GM19455 (cell line): Measurements from ENCODE around the gene BID.

Source experiments
- ATAC-seq: cut with Tn5 transposase; IDR thresholded peaks from one replicate; pipeline ENCODE4 v1.9.1; 2021; ENCODE audit not compliant: unreplicated experiment

BID gene

GRCh38 chr22:17784776-17785175 lies 10.5 kb upstream of the BID start:
- no peak for ATAC-seq

GRCh38 chr22:17783773-17784480 lies 9.7 kb upstream of the BID start:
- ATAC-seq = no peak

GRCh38 chr22:17783312-17783711 lies 9.0 kb upstream of the BID start:
- ATAC-seq = no peak

- no peak for ATAC-seq
Measured at GRCh38 chr22:17782621-17783020, 8.4 kb upstream of the BID start.

GRCh38 chr22:17782158-17782557 lies 7.9 kb upstream of the BID start:
- ATAC-seq = no peak

GRCh38 chr22:17781319-17782031 lies 7.2 kb upstream of the BID start:
- ATAC-seq = no peak

GRCh38 chr22:17780741-17781318 lies 6.6 kb upstream of the BID start:
- no peak for ATAC-seq

- no peak for ATAC-seq
Measured at GRCh38 chr22:17780116-17780740, 6.0 kb upstream of the BID start.

- no peak for ATAC-seq
Measured at GRCh38 chr22:17779286-17780115, 5.2 kb upstream of the BID start.

- ATAC-seq = no peak
Measured at GRCh38 chr22:17778412-17778976, 4.2 kb upstream of the BID start.

- no peak for ATAC-seq
Measured at GRCh38 chr22:17777717-17778044, 3.4 kb upstream of the BID start.

- no peak for ATAC-seq
Measured at GRCh38 chr22:17777005-17777716, 2.9 kb upstream of the BID start.

GRCh38 chr22:17775781-17776465 lies 1.7 kb upstream of the BID start:
- no peak for ATAC-seq

GRCh38 chr22:17774926-17775685 lies 837 bp upstream of the BID start:
- ATAC-seq = no peak

GRCh38 chr22:17773606-17774205 lies 563 bp downstream of the BID start:
- ATAC-seq = peak; percentile 35

- no peak for ATAC-seq
Measured at GRCh38 chr22:17772958-17773605, 1.2 kb downstream of the BID start.

- no peak for ATAC-seq
Measured at GRCh38 chr22:17772249-17772957, 1.9 kb downstream of the BID start.
